HepG2 (cell line): ENCODE data around the gene DAB2IP. TPM values are rescaled to one million over a fixed set of nuclear protein-coding genes. Genes with fewer than 3 reads are reported as not detected.

ENCODE experiments used
- ATAC-seq: fragments of 200-7000 bp; cut with Tn5 transposase; 3 replicates; pipeline ENCODE4 v1.9.1; 2020; ENCODE audit warnings: mild to moderate bottlenecking, moderate library complexity
- BruUV-seq: library from RNA; stranded (reverse); fragments of 400-500 nt; replicated peaks from 2 replicates; lab custom pipeline; 2021; lab: Mats Ljungman, UMichigan
- CTCF ChIA-PET: fragments of 300-600 bp; formaldehyde crosslinking; extraction: SDS; loops from one replicate; lab custom pipeline; 2021; ENCODE audit warnings: low total read pairs, inconsistent platforms, low intra/inter-chr PET ratio; lab: Yijun Ruan, JAX
- POLR2A ChIA-PET: fragments of 350-600 bp; sonication (Branson Sonifier 250); formaldehyde crosslinking; loops from one replicate; lab custom pipeline; 2020; ENCODE audit warnings: antibody characterized with exemption, inconsistent platforms; lab: Yijun Ruan, JAX
- DNase-seq: peaks from one replicate; pipeline ENCODE4 v3.0.0-alpha.2; 2015; ENCODE audit warnings: low spot score
- FAIRE-seq: peaks from 3 replicates; lab custom pipeline; 2011; peaks lifted over from hg19 to GRCh38; lab: Jason Lieb, UNC
- H2AFZ ChIP-seq: one replicate; pipeline ENCODE4 v1.6.1; 2011; ENCODE audit warnings: low read length, inconsistent platforms
- H3K27ac ChIP-seq: fragments of 300-600 bp; 3 replicates; pipeline ENCODE4 v1.8.0; 2011; ENCODE audit warnings: mixed run types, mild to moderate bottlenecking, mixed read lengths, low read length, inconsistent platforms; ENCODE audit not compliant: insufficient read depth; ENCODE audit errors: extremely low read length
- H3K27me3 ChIP-seq, 2 experiments: fragments of 200-600 bp in 1 of 2; 2 replicates in 1 of 2; 3 replicates in 1 of 2; pipeline versions ENCODE4 v1.6.0 to v1.8.0; 2011; ENCODE audit warnings: low read length in 2 of 2, mild to moderate bottlenecking in 2 of 2, moderate library complexity in 2 of 2, inconsistent platforms in 1 of 2; ENCODE audit not compliant: insufficient read depth in 2 of 2, control insufficient read depth in 1 of 2
- H3K36me3 ChIP-seq, 2 experiments: fragments of 200-600 bp in 1 of 2; replicated peaks in 1 of 2; 2 replicates in 1 of 2; 3 replicates in 1 of 2; pipeline versions ENCODE4 v1.5.1 to v1.8.0; 2011; ENCODE audit warnings: low read length in 2 of 2, inconsistent platforms in 1 of 2; ENCODE audit not compliant: insufficient read depth in 2 of 2, control insufficient read depth in 1 of 2
- H3K4me1 ChIP-seq: 2 replicates; pipeline ENCODE4 v1.5.1; 2012; ENCODE audit warnings: low read length, inconsistent platforms; ENCODE audit not compliant: insufficient read depth
- H3K4me2 ChIP-seq: 2 replicates; pipeline ENCODE4 v1.6.0; 2011; ENCODE audit warnings: low read depth, low read length, inconsistent platforms
- H3K4me3 ChIP-seq, 3 experiments: fragments of 200-600 bp in 1 of 3; sonication (generic), shearing (Covaris generic) in 1 of 3; replicated peaks in 1 of 3; 2 replicates each; pipeline ENCODE4 v1.5.1; 2011 to 2016; ENCODE audit warnings: low read length in 3 of 3, inconsistent platforms in 2 of 3, low read depth in 2 of 3, mild to moderate bottlenecking in 2 of 3, control low read depth in 1 of 3, mixed read lengths in 1 of 3; ENCODE audit not compliant: insufficient read depth in 1 of 3
- H3K79me2 ChIP-seq: one replicate; pipeline ENCODE4 v1.6.1; 2011; ENCODE audit warnings: low read length, inconsistent platforms; ENCODE audit not compliant: insufficient read depth
- H3K9ac ChIP-seq: 2 replicates; pipeline ENCODE4 v1.6.0; 2011; ENCODE audit warnings: mild to moderate bottlenecking, low read depth, low read length, inconsistent platforms; ENCODE audit not compliant: insufficient read depth
- H3K9me3 ChIP-seq: 2 replicates; pipeline ENCODE4 v1.5.1; 2012; ENCODE audit warnings: mild to moderate bottlenecking, low read length
- H4K20me1 ChIP-seq: 2 replicates; pipeline ENCODE4 v1.6.0; 2011; ENCODE audit warnings: inconsistent platforms, mild to moderate bottlenecking, low read length, moderate library complexity; ENCODE audit not compliant: insufficient read depth
- ARNT2 ChIP-seq: sonication (generic); formaldehyde crosslinking; IDR thresholded peaks from 2 replicates; pipeline ENCODE4 v1.8.0; 2022; ENCODE audit warnings: mild to moderate bottlenecking, low read depth, missing genetic modification reagents, moderate library complexity
- CEBPB ChIP-seq: IDR thresholded peaks from 2 replicates; pipeline ENCODE4 v1.6.1; 2011; ENCODE audit warnings: low read depth, low read length, improper control_type of control experiment, borderline replicate concordance
- CENPX ChIP-seq: sonication (generic); formaldehyde crosslinking; IDR thresholded peaks from 2 replicates; pipeline ENCODE4 v1.9.0; 2021; ENCODE audit warnings: mild to moderate bottlenecking, missing genetic modification reagents, moderate library complexity
- HMG20A ChIP-seq: IDR thresholded peaks from 2 replicates; pipeline ENCODE4 v1.6.1; 2016; ENCODE audit warnings: borderline replicate concordance
- HMGA1 ChIP-seq: sonication (generic); formaldehyde crosslinking; conservative IDR thresholded peaks from 2 replicates; pipeline ENCODE4 v1.4.0; 2020; ENCODE audit warnings: missing genetic modification reagents
- HOXA5 ChIP-seq: sonication (generic); formaldehyde crosslinking; IDR thresholded peaks from 2 replicates; pipeline ENCODE4 v1.4.0; 2020; ENCODE audit warnings: missing genetic modification reagents
- KDM3A ChIP-seq: IDR thresholded peaks from 2 replicates; pipeline ENCODE4 v1.6.1; 2018; ENCODE audit warnings: low read depth, missing compliant biosample characterization
- SUZ12 ChIP-seq: fragments of 150-350 bp; IDR thresholded peaks from 2 replicates; pipeline ENCODE4 v1.6.1; 2014; ENCODE audit warnings: low read depth, low read length
- TOE1 ChIP-seq: sonication (generic); formaldehyde crosslinking; IDR thresholded peaks from 2 replicates; pipeline ENCODE4 v1.4.0; 2020; ENCODE audit warnings: mild to moderate bottlenecking, missing genetic modification reagents
- YEATS4 ChIP-seq: sonication (generic); formaldehyde crosslinking; IDR thresholded peaks from 2 replicates; pipeline ENCODE4 v1.4.0; 2020; ENCODE audit warnings: missing genetic modification reagents, borderline replicate concordance
- ZBTB21 ChIP-seq: sonication (generic); formaldehyde crosslinking; IDR thresholded peaks from 2 replicates; pipeline ENCODE4 v1.4.0; 2020; ENCODE audit warnings: missing genetic modification reagents
- ZNF589 ChIP-seq: sonication (generic); formaldehyde crosslinking; conservative IDR thresholded peaks from 2 replicates; pipeline ENCODE4 v1.8.0; 2022; ENCODE audit warnings: mild to moderate bottlenecking, moderate library complexity, missing genetic modification reagents
- ZNF672 ChIP-seq: sonication (generic); formaldehyde crosslinking; IDR thresholded peaks from 2 replicates; pipeline ENCODE4 v1.8.1; 2022; ENCODE audit warnings: missing genetic modification reagents
- WGBS: methylation state at CpG from one replicate; pipeline ENCODE4 v1.1.6; 2017; ENCODE audit warnings: low lambda C conversion rate; 5-methylcytosine and 5-hydroxymethylcytosine counted together
- in situ Hi-C: cut with HindIII; loops from 2 replicates; pipeline ENCODE4 v1.10.0; 2017; ENCODE audit warnings: low pct_unique_long_range_greater_than_20kb; ENCODE audit not compliant: extremely low pct_ligation_motif_present
- intact Hi-C: fragments of 100-400 bp; cut with micrococcal nuclease; formaldehyde crosslinking; loops from one replicate; pipeline ENCODE4 v1.10.0; 2022; ENCODE audit not compliant: unreplicated experiment
- polyA plus RNA-seq, 8 experiments: library from polyadenylated mRNA; depleted of rRNA in 3 of 8; stranded (reverse) in 7 of 8; unstranded in 1 of 8; fragments of >200 nt; fragmentation: Illumina TruSeq in 4 of 8; extraction: Trizol in 4 of 8; gene quantifications; 2 replicates each; pipeline versions ENCODE4 v1.2.1 to v1.2.3, GENCODE V29; 2011 to 2016; ENCODE audit warnings: low read depth in 4 of 8, missing spikeins in 1 of 8, mixed read lengths in 1 of 8; ENCODE audit not compliant: insufficient read depth in 1 of 8
- total RNA-seq, 5 experiments: library from RNA; depleted of rRNA; stranded (reverse); fragments of >200 nt; fragmentation: Illumina TruSeq; extraction: Trizol; gene quantifications; 2 replicates each; pipeline ENCODE4 v1.2.3, GENCODE V29; 2016; ENCODE audit warnings: low read depth in 1 of 5

Gene DAB2IP
- total and polyA plus RNA-seq, 2 of the 13 experiments (the other 11 are each of a cell fraction or from before 2014, with no cell fraction given), result 25.3 to 37.9 TPM

- no peaks in the 10 kb centered on the region for H3K27me3 ChIP-seq
- no peak overlapping the region for H3K4me3 ChIP-seq
- H3K36me3 ChIP-seq, result no peaks in the 10 kb centered on the region
- in situ Hi-C loops (no loop called here), intact Hi-C loops (no loop called here)
- no peak overlapping the region for H3K4me2 ChIP-seq
- no peaks in the 10 kb centered on the region for H3K79me2 ChIP-seq
- ChIA-PET CTCF (no interaction called here), POLR2A (no interaction called here)
- no peaks in the 10 kb centered on the region for H3K9me3 ChIP-seq
- H3K4me1 ChIP-seq, result 0 out of 2 replicates have a peak, but pooled peaks cover 6% of the 10 kb centered on the region
- FAIRE-seq (no peak), ATAC-seq (no peak), DNase-seq (no peak)
- no peak overlapping the region for H3K27ac ChIP-seq
- H4K20me1 ChIP-seq, result no peaks in the 10 kb centered on the region
- no peak overlapping the region for H2AFZ ChIP-seq
- WGBS, result 45% methylated on average over 5 of the region's 7 CpGs
- no peak overlapping the region for H3K9ac ChIP-seq
- TF ChIP-seq ARNT2 (CRISPR knock-in tag), result no peak
- no peak for TF ChIP-seq ZBTB21
- no peak for TF ChIP-seq CENPX (CRISPR knock-in tag)
- no peak for TF ChIP-seq SUZ12
- TF ChIP-seq ZNF672 (CRISPR knock-in tag), result no peak
- TF ChIP-seq KDM3A (CRISPR knock-in tag), result no peak
- no peak for TF ChIP-seq HMGA1 (CRISPR knock-in tag)
- TF ChIP-seq TOE1 (CRISPR knock-in tag), result no peak
- TF ChIP-seq HOXA5, result no peak
- TF ChIP-seq ZNF589 (CRISPR knock-in tag), result no peak
- TF ChIP-seq YEATS4, result no peak
- no peak for TF ChIP-seq HMG20A (CRISPR knock-in tag)
- BruUV-seq, result no TSS peak
Observed at GRCh38 chr9:121663591-121663990, 12.2 kb downstream of the DAB2IP start.

GRCh38 chr9:121666294-121666693 is 14.9 kb downstream of the DAB2IP start:
- no peaks in the 10 kb centered on the region for H4K20me1 ChIP-seq
- no peak for ATAC-seq
- H2AFZ ChIP-seq, result no peak overlapping the region
- TF ChIP-seq CEBPB, result no peak
- H3K9me3 ChIP-seq, result no peaks in the 10 kb centered on the region
- no peak overlapping the region for H3K4me3 ChIP-seq
- no peak overlapping the region for H3K4me2 ChIP-seq
- no peak overlapping the region for H3K9ac ChIP-seq
- no peaks in the 10 kb centered on the region for H3K36me3 ChIP-seq
- H3K4me1 ChIP-seq, result 0 out of 2 replicates have a peak, but pooled peaks cover 6% of the 10 kb centered on the region
- no peak overlapping the region for H3K27ac ChIP-seq
- FAIRE-seq, result no peak
- BruUV-seq, result no TSS peak
- no peaks in the 10 kb centered on the region for H3K79me2 ChIP-seq
- no peaks in the 10 kb centered on the region for H3K27me3 ChIP-seq
- no peak for DNase-seq
- intact Hi-C loops, result no loop called here
- in situ Hi-C loops, result no loop called here
- 90% methylated on average over 8 of the region's 8 CpGs for WGBS
- CTCF ChIA-PET, result no interaction called here
- POLR2A ChIA-PET, result no interaction called here
